PFSK-1 (cell line): Measurements from ENCODE around the gene GNG10.

ENCODE experiments used
- FOXP2 ChIP-seq: optimal IDR thresholded peaks from 2 replicates; pipeline ENCODE3; 2011; ENCODE audit warnings: borderline replicate concordance, control low read depth, inconsistent platforms; ENCODE audit not compliant: insufficient read depth; ENCODE audit errors: extremely low read length, extremely low read depth
- POLR2AphosphoS5 ChIP-seq: IDR thresholded peaks from 2 replicates; pipeline ENCODE4 v1.6.1; 2012; ENCODE audit warnings: low read depth, mild to moderate bottlenecking, control low read depth, low read length, moderate library complexity
- REST ChIP-seq, 2 experiments: IDR thresholded peaks; 2 replicates each; pipeline versions ENCODE4 v1.6.1 to v1.8.0; 2011 to 2012; ENCODE audit warnings: low read depth in 2 of 2, low read length in 2 of 2, control low read depth in 1 of 2, inconsistent platforms in 1 of 2, mild to moderate bottlenecking in 1 of 2, moderate library complexity in 1 of 2; ENCODE audit not compliant: insufficient read depth in 1 of 2
- SIN3A ChIP-seq: IDR thresholded peaks from 2 replicates; pipeline ENCODE4 v1.6.1; 2012; ENCODE audit warnings: mild to moderate bottlenecking, low read length, moderate library complexity, borderline replicate concordance; ENCODE audit not compliant: insufficient read depth
- TAF1 ChIP-seq: IDR thresholded peaks from 2 replicates; pipeline ENCODE4 v1.6.1; 2012; ENCODE audit warnings: low read length, control low read depth, borderline replicate concordance; ENCODE audit not compliant: insufficient read depth

GNG10 gene

GRCh38 chr9:111657051-111657450 is 4.4 kb upstream of the GNG10 start:
- TF ChIP-seq TAF1 = no peak
- no peak for TF ChIP-seq FOXP2
- no peak for TF ChIP-seq REST (IDR thresholded peaks at IDR 0.05; ENCODE audit: insufficient read depth in 1 of 2, low read depth in 2 of 2, low read length in 2 of 2)
- no peak for TF ChIP-seq SIN3A
- no peak for TF ChIP-seq POLR2AphosphoS5

GRCh38 chr9:111658943-111659342 is 2.5 kb upstream of the GNG10 start:
- TF ChIP-seq POLR2AphosphoS5 (no peak), SIN3A (no peak), TAF1 (no peak), REST (IDR thresholded peaks at IDR 0.05; ENCODE audit: insufficient read depth in 1 of 2, low read depth in 2 of 2, low read length in 2 of 2) (no peak), FOXP2 (no peak)

GRCh38 chr9:111659691-111660090 is 1.7 kb upstream of the GNG10 start:
- no peak for TF ChIP-seq TAF1
- no peak for TF ChIP-seq POLR2AphosphoS5
- no peak for TF ChIP-seq REST (IDR thresholded peaks at IDR 0.05; ENCODE audit: insufficient read depth in 1 of 2, low read depth in 2 of 2, low read length in 2 of 2)
- no peak for TF ChIP-seq FOXP2
- TF ChIP-seq SIN3A = no peak

GRCh38 chr9:111661802-111662521 is 557 bp downstream of the GNG10 start:
- TF ChIP-seq POLR2AphosphoS5 (no peak), SIN3A (no peak), TAF1 (no peak), REST (IDR thresholded peaks at IDR 0.05; ENCODE audit: insufficient read depth in 1 of 2, low read depth in 2 of 2, low read length in 2 of 2) (no peak), FOXP2 (no peak)
